Peyer's patch (tissue), 4 donors: Measurements from ENCODE around the gene AOPEP.

Source experiments
- POLR2A ChIP-seq, 2 donors: fragments of 450-650 bp; IDR thresholded peaks; one replicate each; pipeline ENCODE4 v1.5.1; 2017; ENCODE audit warnings: antibody characterized with exemption in 2 of 2, mild to moderate bottlenecking in 2 of 2, moderate library complexity in 2 of 2
- TF ChIP-seq, protein P1 (sequence below), 6 experiments: fragments of 450-650 bp in 4 of 6; fragments of 200-600 bp in 2 of 6; sonication (generic) in 1 of 6; IDR thresholded peaks; one replicate each; pipeline ENCODE4 v1.5.1; 2017 to 2019; ENCODE audit warnings: antibody characterized with exemption in 6 of 6, mild to moderate bottlenecking in 3 of 6, moderate library complexity in 1 of 6

- TF ChIP-seq, protein P1, sequence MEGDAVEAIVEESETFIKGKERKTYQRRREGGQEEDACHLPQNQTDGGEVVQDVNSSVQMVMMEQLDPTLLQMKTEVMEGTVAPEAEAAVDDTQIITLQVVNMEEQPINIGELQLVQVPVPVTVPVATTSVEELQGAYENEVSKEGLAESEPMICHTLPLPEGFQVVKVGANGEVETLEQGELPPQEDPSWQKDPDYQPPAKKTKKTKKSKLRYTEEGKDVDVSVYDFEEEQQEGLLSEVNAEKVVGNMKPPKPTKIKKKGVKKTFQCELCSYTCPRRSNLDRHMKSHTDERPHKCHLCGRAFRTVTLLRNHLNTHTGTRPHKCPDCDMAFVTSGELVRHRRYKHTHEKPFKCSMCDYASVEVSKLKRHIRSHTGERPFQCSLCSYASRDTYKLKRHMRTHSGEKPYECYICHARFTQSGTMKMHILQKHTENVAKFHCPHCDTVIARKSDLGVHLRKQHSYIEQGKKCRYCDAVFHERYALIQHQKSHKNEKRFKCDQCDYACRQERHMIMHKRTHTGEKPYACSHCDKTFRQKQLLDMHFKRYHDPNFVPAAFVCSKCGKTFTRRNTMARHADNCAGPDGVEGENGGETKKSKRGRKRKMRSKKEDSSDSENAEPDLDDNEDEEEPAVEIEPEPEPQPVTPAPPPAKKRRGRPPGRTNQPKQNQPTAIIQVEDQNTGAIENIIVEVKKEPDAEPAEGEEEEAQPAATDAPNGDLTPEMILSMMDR (IDR thresholded peaks at IDR 0.05) = no peak
- no peak for TF ChIP-seq POLR2A (IDR thresholded peaks at IDR 0.05)
Observed at GRCh38 chr9:94993821-94994165, 267.3 kb downstream of the AOPEP start.
